Prostate gland (tissue), 2 donors: ENCODE measurements around the gene NCOA1. TPM values are rescaled to one million over a fixed set of nuclear protein-coding genes. Genes with fewer than 3 reads are reported as not detected.
"Not testable (repeated sequence)": the region's sequence is repeated elsewhere in the genome, so short reads cannot be mapped to it uniquely, and the experiment has no call there.

Source experiments
- DNase-seq: peaks from one replicate; pipeline ENCODE4 v3.0.0-alpha.2; 2019; ENCODE audit warnings: low spot score
- H3K27ac ChIP-seq, 2 donors: fragments of 200-600 bp; sonication (generic); 2 replicates each; pipeline ENCODE4 v1.5.1; 2017 to 2019
- H3K27me3 ChIP-seq: fragments of 200-600 bp; sonication (generic); replicated peaks from 2 replicates; pipeline ENCODE4 v1.5.1; 2019; ENCODE audit not compliant: insufficient read depth
- H3K36me3 ChIP-seq, 2 donors: fragments of 200-600 bp; sonication (generic); 1 replicate in 1 of 2; 2 replicates in 1 of 2; pipeline versions ENCODE4 v1.5.1 to v1.8.1; 2017 to 2019
- H3K4me1 ChIP-seq: fragments of 200-600 bp; sonication (generic); replicated peaks from 2 replicates; pipeline ENCODE4 v1.5.1; 2019
- H3K4me3 ChIP-seq, 2 donors: fragments of 200-600 bp; sonication (generic); 2 replicates each; pipeline ENCODE4 v1.5.1; 2017 to 2019
- H3K9me3 ChIP-seq: fragments of 200-600 bp; sonication (generic); 2 replicates; pipeline ENCODE4 v1.5.1; 2017
- POLR2A ChIP-seq: fragments of 450-650 bp; IDR thresholded peaks from one replicate; pipeline ENCODE4 v1.6.1; 2016; ENCODE audit warnings: antibody characterized with exemption, mild to moderate bottlenecking
- POLR2AphosphoS5 ChIP-seq: sonication (generic); formaldehyde crosslinking; IDR thresholded peaks from one replicate; pipeline ENCODE4 v1.6.1; 2017; ENCODE audit warnings: antibody characterized with exemption
- WGBS: methylation state at CpG from one replicate; pipeline ENCODE4 v1.1.5; 2018; 5-methylcytosine and 5-hydroxymethylcytosine counted together
- intact Hi-C: fragments of 100-400 bp; cut with DNase I; formaldehyde crosslinking; loops from one replicate; pipeline ENCODE4 v1.14.2; 2022
- total RNA-seq, 2 donors: library from RNA; depleted of rRNA; stranded (reverse); fragments of >200 nt; gene quantifications; one replicate each; pipeline ENCODE4 v1.1.0, GENCODE V29; 2016
- TF ChIP-seq, protein P1 (sequence below), 4 experiments: fragments of 200-600 bp in 2 of 4; fragments of 450-650 bp in 2 of 4; sonication (generic) in 2 of 4; IDR thresholded peaks; 1 replicate in 3 of 4; 2 replicates in 1 of 4; pipeline ENCODE4 v1.5.1; 2016 to 2019; ENCODE audit warnings: antibody characterized with exemption in 4 of 4, mild to moderate bottlenecking in 2 of 4, moderate library complexity in 2 of 4

The NCOA1 gene
- total RNA-seq, 2 donors from 2014 or later, result 24.9 to 72.4 TPM

DNA sequence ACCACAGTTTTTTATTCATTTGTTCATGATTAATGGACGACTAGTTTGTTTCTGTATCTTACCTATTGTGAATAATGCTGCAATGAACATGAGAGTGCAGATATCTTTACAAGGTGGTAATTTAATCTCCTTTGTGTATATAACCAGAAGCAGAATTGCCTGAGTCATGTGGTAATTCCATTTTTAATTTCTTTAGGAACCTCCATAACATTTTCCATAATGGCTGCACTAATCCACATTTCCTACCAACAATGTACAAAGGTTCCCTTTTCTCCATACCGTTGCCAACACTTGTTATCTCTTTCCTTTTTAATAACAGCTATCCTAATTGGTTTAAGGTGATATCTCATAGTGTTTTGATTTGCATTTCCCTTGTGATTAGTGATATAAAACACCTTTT is 36.5 kb downstream of the NCOA1 start:
- peaks cover 3% of the 10 kb centered on the region for H3K4me1 ChIP-seq
- 82% methylated on average over 2 of the region's 2 CpGs for WGBS
- H3K9me3 ChIP-seq, result no peaks in the 10 kb centered on the region
- no peak overlapping the region for H3K27ac ChIP-seq
- no peak overlapping the region for H3K4me3 ChIP-seq
- no peaks in the 10 kb centered on the region for H3K27me3 ChIP-seq
- no peaks in the 10 kb centered on the region for H3K36me3 ChIP-seq
- TF ChIP-seq, protein P1, sequence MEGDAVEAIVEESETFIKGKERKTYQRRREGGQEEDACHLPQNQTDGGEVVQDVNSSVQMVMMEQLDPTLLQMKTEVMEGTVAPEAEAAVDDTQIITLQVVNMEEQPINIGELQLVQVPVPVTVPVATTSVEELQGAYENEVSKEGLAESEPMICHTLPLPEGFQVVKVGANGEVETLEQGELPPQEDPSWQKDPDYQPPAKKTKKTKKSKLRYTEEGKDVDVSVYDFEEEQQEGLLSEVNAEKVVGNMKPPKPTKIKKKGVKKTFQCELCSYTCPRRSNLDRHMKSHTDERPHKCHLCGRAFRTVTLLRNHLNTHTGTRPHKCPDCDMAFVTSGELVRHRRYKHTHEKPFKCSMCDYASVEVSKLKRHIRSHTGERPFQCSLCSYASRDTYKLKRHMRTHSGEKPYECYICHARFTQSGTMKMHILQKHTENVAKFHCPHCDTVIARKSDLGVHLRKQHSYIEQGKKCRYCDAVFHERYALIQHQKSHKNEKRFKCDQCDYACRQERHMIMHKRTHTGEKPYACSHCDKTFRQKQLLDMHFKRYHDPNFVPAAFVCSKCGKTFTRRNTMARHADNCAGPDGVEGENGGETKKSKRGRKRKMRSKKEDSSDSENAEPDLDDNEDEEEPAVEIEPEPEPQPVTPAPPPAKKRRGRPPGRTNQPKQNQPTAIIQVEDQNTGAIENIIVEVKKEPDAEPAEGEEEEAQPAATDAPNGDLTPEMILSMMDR (IDR thresholded peaks at IDR 0.05), result no peak
- TF ChIP-seq POLR2A (no peak), POLR2AphosphoS5 (no peak)
- no peak for DNase-seq
- intact Hi-C loops, result no loop called here

GRCh38 chr2:24530796-24531195 is 39.7 kb downstream of the NCOA1 start:
- Histone ChIP-seq H3K4me1 (peaks cover 3% of the 10 kb centered on the region), H3K27me3 (no peaks in the 10 kb centered on the region), H3K27ac (no peak overlapping the region), H3K36me3 (no peaks in the 10 kb centered on the region), H3K9me3 (no peaks in the 10 kb centered on the region), H3K4me3 (no peak overlapping the region)
- intact Hi-C loops, result no loop called here
- TF ChIP-seq POLR2AphosphoS5 (no peak), POLR2A (no peak)
- TF ChIP-seq, protein P1 (IDR thresholded peaks at IDR 0.05), result no peak
- no peak for DNase-seq

DNA sequence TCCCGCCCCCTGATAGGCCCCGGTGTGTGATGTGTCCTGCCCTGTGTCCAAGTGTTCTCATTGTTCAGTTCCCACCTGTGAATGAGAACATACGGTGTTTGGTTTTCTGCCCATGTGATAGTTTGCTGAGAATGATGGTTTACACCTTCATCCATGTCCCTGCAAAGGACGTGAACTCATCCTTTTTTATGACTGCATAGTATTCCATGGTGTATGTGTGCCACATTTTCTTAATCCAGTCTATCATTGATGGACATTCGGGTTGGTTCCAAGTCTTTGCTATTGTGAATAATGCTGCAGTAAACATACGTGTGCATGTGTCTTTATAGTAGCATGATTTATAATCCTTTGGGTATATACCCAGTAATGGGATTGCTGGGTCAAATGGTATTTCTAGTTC is 40.6 kb downstream of the NCOA1 start:
- H3K36me3 ChIP-seq, intact Hi-C loops, H3K9me3 ChIP-seq, H3K4me1 ChIP-seq, DNase-seq, H3K4me3 ChIP-seq, H3K27me3 ChIP-seq, H3K27ac ChIP-seq: not testable (repeated sequence)
- WGBS, result 94% methylated on average over 6 of the region's 6 CpGs

DNA sequence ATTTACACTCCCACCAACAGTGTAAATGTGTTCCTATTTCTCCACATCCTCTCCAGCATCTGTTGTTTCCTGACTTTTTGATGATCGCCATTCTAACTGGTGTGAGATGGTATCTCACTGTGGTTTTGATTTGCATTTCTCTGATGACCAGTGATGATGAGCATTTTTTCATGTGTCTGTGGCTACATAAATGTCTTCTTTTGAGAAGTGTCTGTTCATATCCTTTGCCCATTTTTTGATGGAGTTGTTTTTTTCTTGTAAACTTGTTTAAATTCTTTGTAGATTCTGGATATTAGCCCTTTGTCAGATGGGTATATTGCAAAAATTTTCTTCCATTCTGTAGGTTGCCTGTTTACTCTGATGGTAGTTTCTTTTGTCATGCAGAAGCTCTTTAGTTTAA is 41.0 kb downstream of the NCOA1 start:
- H3K36me3 ChIP-seq, DNase-seq, H3K9me3 ChIP-seq, intact Hi-C loops, H3K27ac ChIP-seq, H3K4me3 ChIP-seq, H3K4me1 ChIP-seq, H3K27me3 ChIP-seq: not testable (repeated sequence)
- 97% methylated on average over 1 of the region's 1 CpG for WGBS

- H3K27ac ChIP-seq, DNase-seq, H3K9me3 ChIP-seq, intact Hi-C loops, H3K4me3 ChIP-seq, H3K36me3 ChIP-seq, H3K27me3 ChIP-seq, H3K4me1 ChIP-seq: not testable (repeated sequence)
- 56% methylated on average over 3 of the region's 3 CpGs for WGBS
These were observed 42.5 kb downstream of the NCOA1 start for GRCh38 chr2:24533574-24533973.

DNA sequence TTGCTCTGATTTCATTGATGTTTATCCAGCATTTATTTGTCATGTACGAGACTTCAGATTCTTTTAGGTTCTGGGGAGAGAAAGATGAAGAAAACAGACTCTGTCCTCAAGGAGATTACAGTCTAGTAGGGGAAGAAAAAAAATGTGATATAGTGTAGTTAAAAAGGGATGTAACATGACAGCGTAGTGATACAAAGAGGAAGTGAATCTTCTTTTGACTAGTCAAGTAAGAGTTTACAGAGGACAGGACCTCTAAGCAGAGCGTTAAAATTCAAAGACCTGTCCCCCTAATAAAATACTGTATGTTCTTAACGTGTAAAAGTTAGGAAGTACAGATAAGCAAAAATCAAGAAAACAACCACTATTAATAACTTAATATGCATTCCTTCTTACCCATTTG is 47.7 kb downstream of the NCOA1 start:
- Histone ChIP-seq H3K27me3 (no peaks in the 10 kb centered on the region), H3K4me3 (no peak overlapping the region), H3K4me1 (no peaks in the 10 kb centered on the region), H3K36me3 (no peaks in the 10 kb centered on the region), H3K27ac (no peak overlapping the region), H3K9me3 (no peaks in the 10 kb centered on the region)
- DNase-seq, result no peak
- intact Hi-C loops, result no loop called here
- TF ChIP-seq POLR2A, result no peak
- TF ChIP-seq, protein P1 (IDR thresholded peaks at IDR 0.05), result no peak
- no peak for TF ChIP-seq POLR2AphosphoS5
- 89% methylated on average over 4 of the region's 4 CpGs for WGBS

DNA sequence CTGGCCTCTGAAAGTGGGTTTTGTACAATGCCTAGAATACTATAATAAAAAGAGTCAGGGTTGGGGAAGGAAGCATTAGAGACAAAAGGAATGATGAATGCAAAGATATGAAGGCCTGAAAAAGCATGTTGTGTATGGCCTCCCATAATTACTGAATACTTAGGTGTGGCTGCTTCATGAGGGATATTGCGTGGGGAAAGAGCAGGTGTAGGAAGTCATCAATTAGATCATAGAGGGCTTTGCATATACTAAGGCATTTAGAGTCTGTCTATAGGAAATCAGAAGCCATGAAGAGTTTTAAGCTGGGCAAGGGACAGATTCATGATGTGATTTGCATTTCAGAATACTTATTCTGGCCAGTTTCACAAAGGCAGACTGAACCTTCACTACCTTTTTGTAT is 48.2 kb downstream of the NCOA1 start:
- Histone ChIP-seq H3K36me3 (no peaks in the 10 kb centered on the region), H3K27ac (no peak overlapping the region), H3K4me1 (no peaks in the 10 kb centered on the region), H3K9me3 (no peaks in the 10 kb centered on the region), H3K4me3 (no peak overlapping the region), H3K27me3 (no peaks in the 10 kb centered on the region)
- intact Hi-C loops, result no loop called here
- no peak for DNase-seq
- 82% methylated on average over 1 of the region's 1 CpG for WGBS
- TF ChIP-seq, protein P1 (IDR thresholded peaks at IDR 0.05), result no peak
- TF ChIP-seq POLR2AphosphoS5 (no peak), POLR2A (no peak)
